Measurements from ENCODE around the gene CENPM. TPM values are rescaled to one million over a fixed set of nuclear protein-coding genes. Genes with fewer than 3 reads are reported as not detected.
A peak's percentile ranks its signal among the peaks of the same experiment; 100 is the strongest.

Gene CENPM
- total and polyA plus RNA-seq, 10 of the 15 experiments (the other 5 are each of a cell fraction or from before 2014, with no cell fraction given), result 36.7 to 212 (median 74.7) TPM

DNA sequence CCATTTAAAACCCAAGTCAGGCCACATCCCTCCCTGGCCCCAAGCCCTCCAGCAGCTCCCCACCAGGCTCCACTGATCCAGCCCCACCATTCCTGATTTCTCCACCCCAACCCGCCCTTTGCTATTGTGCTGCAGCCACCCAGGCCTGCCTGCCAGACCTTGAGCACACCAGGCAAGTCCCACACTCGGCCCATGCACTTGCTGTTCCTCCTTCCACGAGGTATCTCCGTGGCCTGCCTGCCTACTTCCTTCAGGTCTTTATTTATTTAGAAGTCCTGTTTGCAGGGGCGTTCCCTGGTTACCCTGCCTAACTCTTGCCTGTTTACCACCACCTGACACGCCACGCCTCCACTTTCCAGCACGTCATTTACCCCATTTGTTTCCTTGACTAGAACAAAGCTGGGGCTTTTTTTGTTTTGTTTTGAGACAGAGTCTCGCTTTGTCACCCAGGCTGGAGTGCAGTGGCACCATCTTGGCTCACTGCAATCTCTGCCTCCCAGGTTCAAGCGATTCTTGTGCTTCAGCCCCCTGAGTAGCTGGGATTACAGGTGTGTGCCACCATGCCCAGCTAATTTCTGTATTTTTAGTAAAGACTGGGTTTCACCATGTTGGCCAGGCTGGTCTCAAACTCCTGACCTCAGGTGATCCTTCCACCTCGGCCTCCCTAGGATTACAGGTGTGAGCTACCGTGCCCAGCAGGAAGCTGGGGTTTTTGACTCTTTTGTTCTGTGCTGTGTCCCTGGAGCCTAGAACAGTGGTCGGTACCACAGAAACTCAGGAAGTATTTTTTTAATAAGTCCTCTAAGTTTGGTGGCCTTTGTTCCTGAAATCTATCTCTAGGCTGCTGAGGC is 6.7 kb downstream of the CENPM start (continued):
- TF ChIP-seq TCF3 (IDR thresholded peaks at IDR 0.05; ENCODE audit: borderline replicate concordance, insufficient read depth, low read depth, low read length), result 0 out of 2 replicates have a peak, but pooled peaks have one; percentile 51
- TF ChIP-seq TCF7 (IDR thresholded peaks at IDR 0.05; ENCODE audit: borderline replicate concordance), result no peak
- TF ChIP-seq RAD51 (IDR thresholded peaks at IDR 0.05), result peak; percentile 92
- peak; percentile 92 for TF ChIP-seq KLF5 (IDR thresholded peaks at IDR 0.05; ENCODE audit: partially characterized antibody)
- TF ChIP-seq CHD2 (IDR thresholded peaks at IDR 0.05; ENCODE audit: borderline replicate concordance, low read depth, low read length), result peak; percentile 66
- TF ChIP-seq JUNB (IDR thresholded peaks at IDR 0.05), result peak; percentile 27; the same call in 1 of the 2 replicates
- TF ChIP-seq ETV6 (conservative IDR thresholded peaks at IDR 0.05 in 1 of 2, IDR thresholded peaks at IDR 0.05 in 1 of 2; ENCODE audit: borderline replicate concordance in 1 of 2, low read depth in 1 of 2), result peak in 1 of 2 experiments; percentile 62; a peak in 1 of 4 replicates
- no peak for TF ChIP-seq FOXM1 (IDR thresholded peaks at IDR 0.05; ENCODE audit: low read depth, low read length)
- TF ChIP-seq NBN (IDR thresholded peaks at IDR 0.05), result peak; percentile 98
- TF ChIP-seq, protein P1, sequence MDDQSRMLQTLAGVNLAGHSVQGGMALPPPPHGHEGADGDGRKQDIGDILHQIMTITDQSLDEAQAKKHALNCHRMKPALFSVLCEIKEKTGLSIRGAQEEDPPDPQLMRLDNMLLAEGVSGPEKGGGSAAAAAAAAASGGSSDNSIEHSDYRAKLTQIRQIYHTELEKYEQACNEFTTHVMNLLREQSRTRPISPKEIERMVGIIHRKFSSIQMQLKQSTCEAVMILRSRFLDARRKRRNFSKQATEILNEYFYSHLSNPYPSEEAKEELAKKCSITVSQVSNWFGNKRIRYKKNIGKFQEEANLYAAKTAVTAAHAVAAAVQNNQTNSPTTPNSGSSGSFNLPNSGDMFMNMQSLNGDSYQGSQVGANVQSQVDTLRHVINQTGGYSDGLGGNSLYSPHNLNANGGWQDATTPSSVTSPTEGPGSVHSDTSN (IDR thresholded peaks at IDR 0.05; ENCODE audit: insufficient replicate concordance, low read depth, low read length), result peak; percentile 62
- peak; percentile 98 for TF ChIP-seq ATF7 (IDR thresholded peaks at IDR 0.05; ENCODE audit: low read depth)
- TF ChIP-seq KDM1A (IDR thresholded peaks at IDR 0.05; ENCODE audit: borderline replicate concordance), result no peak
- TF ChIP-seq, protein P2, sequence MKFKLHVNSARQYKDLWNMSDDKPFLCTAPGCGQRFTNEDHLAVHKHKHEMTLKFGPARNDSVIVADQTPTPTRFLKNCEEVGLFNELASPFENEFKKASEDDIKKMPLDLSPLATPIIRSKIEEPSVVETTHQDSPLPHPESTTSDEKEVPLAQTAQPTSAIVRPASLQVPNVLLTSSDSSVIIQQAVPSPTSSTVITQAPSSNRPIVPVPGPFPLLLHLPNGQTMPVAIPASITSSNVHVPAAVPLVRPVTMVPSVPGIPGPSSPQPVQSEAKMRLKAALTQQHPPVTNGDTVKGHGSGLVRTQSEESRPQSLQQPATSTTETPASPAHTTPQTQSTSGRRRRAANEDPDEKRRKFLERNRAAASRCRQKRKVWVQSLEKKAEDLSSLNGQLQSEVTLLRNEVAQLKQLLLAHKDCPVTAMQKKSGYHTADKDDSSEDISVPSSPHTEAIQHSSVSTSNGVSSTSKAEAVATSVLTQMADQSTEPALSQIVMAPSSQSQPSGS (IDR thresholded peaks at IDR 0.05; ENCODE audit: low read length), result no peak
- peak; percentile 96 for TF ChIP-seq POLR2AphosphoS2 (IDR thresholded peaks at IDR 0.05; ENCODE audit: low read depth, low read length)
- no peak for TF ChIP-seq CREB1 (IDR thresholded peaks at IDR 0.05; ENCODE audit: low read depth)
- TF ChIP-seq, protein P3, sequence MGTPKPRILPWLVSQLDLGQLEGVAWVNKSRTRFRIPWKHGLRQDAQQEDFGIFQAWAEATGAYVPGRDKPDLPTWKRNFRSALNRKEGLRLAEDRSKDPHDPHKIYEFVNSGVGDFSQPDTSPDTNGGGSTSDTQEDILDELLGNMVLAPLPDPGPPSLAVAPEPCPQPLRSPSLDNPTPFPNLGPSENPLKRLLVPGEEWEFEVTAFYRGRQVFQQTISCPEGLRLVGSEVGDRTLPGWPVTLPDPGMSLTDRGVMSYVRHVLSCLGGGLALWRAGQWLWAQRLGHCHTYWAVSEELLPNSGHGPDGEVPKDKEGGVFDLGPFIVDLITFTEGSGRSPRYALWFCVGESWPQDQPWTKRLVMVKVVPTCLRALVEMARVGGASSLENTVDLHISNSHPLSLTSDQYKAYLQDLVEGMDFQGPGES (IDR thresholded peaks at IDR 0.05), result peak; percentile 34; the same call in 1 of the 2 replicates
- TF ChIP-seq, protein P4, sequence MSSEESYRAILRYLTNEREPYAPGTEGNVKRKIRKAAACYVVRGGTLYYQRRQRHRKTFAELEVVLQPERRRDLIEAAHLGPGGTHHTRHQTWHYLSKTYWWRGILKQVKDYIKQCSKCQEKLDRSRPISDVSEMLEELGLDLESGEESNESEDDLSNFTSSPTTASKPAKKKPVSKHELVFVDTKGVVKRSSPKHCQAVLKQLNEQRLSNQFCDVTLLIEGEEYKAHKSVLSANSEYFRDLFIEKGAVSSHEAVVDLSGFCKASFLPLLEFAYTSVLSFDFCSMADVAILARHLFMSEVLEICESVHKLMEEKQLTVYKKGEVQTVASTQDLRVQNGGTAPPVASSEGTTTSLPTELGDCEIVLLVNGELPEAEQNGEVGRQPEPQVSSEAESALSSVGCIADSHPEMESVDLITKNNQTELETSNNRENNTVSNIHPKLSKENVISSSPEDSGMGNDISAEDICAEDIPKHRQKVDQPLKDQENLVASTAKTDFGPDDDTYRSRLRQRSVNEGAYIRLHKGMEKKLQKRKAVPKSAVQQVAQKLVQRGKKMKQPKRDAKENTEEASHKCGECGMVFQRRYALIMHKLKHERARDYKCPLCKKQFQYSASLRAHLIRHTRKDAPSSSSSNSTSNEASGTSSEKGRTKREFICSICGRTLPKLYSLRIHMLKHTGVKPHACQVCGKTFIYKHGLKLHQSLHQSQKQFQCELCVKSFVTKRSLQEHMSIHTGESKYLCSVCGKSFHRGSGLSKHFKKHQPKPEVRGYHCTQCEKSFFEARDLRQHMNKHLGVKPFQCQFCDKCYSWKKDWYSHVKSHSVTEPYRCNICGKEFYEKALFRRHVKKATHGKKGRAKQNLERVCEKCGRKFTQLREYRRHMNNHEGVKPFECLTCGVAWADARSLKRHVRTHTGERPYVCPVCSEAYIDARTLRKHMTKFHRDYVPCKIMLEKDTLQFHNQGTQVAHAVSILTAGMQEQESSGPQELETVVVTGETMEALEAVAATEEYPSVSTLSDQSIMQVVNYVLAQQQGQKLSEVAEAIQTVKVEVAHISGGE (CRISPR knock-in tag; IDR thresholded peaks at IDR 0.05), result no peak
- 0 out of 2 replicates have a peak, but pooled peaks have one; percentile 62 for TF ChIP-seq CHD1 (IDR thresholded peaks at IDR 0.05; ENCODE audit: low read depth, low read length)
- no peak for TF ChIP-seq CHD4 (IDR thresholded peaks at IDR 0.05)
- no peak for TF ChIP-seq ZNF274 (IDR thresholded peaks at IDR 0.05; ENCODE audit: insufficient read depth, insufficient read length)
- TF ChIP-seq SMC3 (IDR thresholded peaks at IDR 0.05; ENCODE audit: borderline replicate concordance, low read length), result peak; percentile 26; the same call in 1 of the 2 replicates
- peak; percentile 70 for TF ChIP-seq MEF2B (IDR thresholded peaks at IDR 0.05; ENCODE audit: partially characterized antibody, poor library complexity, severe bottlenecking)
- no peak; the same call in 1 of the 2 replicates for TF ChIP-seq RB1 (IDR thresholded peaks at IDR 0.05; ENCODE audit: borderline replicate concordance)

Measured in GM12878 (cell line).